Activated CD4-positive, alpha-beta T cell treated with anti-CD3 and anti-CD28 coated beads, Interleukin-2, amount 10 ng/mL, durations not matched to agents 7 days and 5 days (primary cell): ENCODE data around the gene EME1. TPM values are rescaled to one million over a fixed set of nuclear protein-coding genes. Genes with fewer than 3 reads are reported as not detected.
A peak's percentile ranks its signal among the peaks of the same experiment; 100 is the strongest.

Experiments
- CTCF ChIA-PET: fragments of 350-600 bp; sonication (Branson Sonifier 250); formaldehyde crosslinking; loops from one replicate; lab custom pipeline; 2021; ENCODE audit warnings: antibody characterized with exemption; lab: Charles Lee
- POLR2A ChIA-PET: fragments of 350-600 bp; sonication (Branson Sonifier 250); formaldehyde crosslinking; loops from one replicate; lab custom pipeline; 2021; ENCODE audit warnings: antibody characterized with exemption; lab: Charles Lee
- DNase-seq: peaks from one replicate; pipeline ENCODE4 v3.0.0-alpha.2; 2020
- H3K27ac Mint-ChIP-seq: one replicate; pipeline ENCODE4 v1.8.0; 2021; ENCODE audit warnings: mild to moderate bottlenecking, moderate library complexity, mixed read lengths
- H3K27me3 Mint-ChIP-seq: one replicate; pipeline ENCODE4 v1.8.0; 2021; ENCODE audit warnings: mixed read lengths
- H3K36me3 Mint-ChIP-seq: one replicate; pipeline ENCODE4 v1.8.0; 2021; ENCODE audit warnings: low read depth, mixed read lengths
- H3K4me1 Mint-ChIP-seq: one replicate; pipeline ENCODE4 v1.8.0; 2021; ENCODE audit warnings: mixed read lengths
- H3K4me3 Mint-ChIP-seq: one replicate; pipeline ENCODE4 v1.8.0; 2021; ENCODE audit warnings: mild to moderate bottlenecking, moderate library complexity, mixed read lengths
- H3K9me3 Mint-ChIP-seq: one replicate; pipeline ENCODE4 v1.8.0; 2021; ENCODE audit warnings: mixed read lengths
- total RNA-seq, 2 experiments: library from RNA; stranded (reverse); gene quantifications; one replicate each; pipeline ENCODE4 v1.2.3, GENCODE V29; 2021

The EME1 gene
- total RNA-seq, 2 experiments from 2014 or later: 19.9 to 21.8 TPM

DNA sequence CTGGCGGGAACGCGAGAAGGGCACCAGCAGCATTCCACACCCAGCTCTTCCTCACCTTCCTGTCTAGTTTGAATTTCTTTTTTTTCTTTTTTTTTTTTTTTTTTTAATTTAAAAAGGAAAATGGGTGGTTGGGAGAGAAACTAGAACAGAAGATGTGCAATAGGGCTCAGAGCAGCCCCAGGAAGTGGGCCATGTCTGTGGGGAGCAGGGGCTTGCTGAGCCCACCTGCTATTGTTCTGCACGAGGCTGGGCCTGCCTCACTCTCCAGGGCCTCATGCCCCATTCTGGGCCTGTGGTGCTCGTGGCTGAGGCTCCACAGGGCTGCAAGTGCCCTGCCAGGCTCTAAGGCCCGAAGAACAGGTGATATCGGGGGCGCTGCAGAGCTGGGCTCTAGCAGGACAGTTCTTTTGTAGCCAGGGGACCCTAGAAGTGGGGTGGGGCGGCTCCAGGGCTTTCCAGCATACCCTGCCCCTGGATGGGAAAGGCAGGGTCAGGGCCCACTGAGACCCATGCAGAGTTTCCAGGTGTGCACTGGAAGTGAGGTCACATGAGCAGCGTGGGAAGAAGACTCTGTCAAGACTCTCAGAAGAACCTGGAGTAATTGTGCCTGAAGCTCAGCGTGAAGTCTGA is 12.4 kb upstream of the EME1 start:
- no peak for DNase-seq
- peaks cover 8% of the 10 kb centered on the region for H3K4me1 Mint-ChIP-seq
- no peak overlapping the region for H3K27ac Mint-ChIP-seq
- H3K36me3 Mint-ChIP-seq: peaks cover 10% of the 10 kb centered on the region
- H3K4me3 Mint-ChIP-seq: no peak overlapping the region
- no peaks in the 10 kb centered on the region for H3K27me3 Mint-ChIP-seq
- ChIA-PET POLR2A (no interaction called here), CTCF (interaction anchor here (1.2 to 3.9 kb wide), 7 partner anchors 9 to 163 kb away, joined by 3 to 34 read pairs (median 9); partner anchors contain the start of genes EME1, LRRC59, MRPL27 and XYLT2)
- no peaks in the 10 kb centered on the region for H3K9me3 Mint-ChIP-seq

DNA sequence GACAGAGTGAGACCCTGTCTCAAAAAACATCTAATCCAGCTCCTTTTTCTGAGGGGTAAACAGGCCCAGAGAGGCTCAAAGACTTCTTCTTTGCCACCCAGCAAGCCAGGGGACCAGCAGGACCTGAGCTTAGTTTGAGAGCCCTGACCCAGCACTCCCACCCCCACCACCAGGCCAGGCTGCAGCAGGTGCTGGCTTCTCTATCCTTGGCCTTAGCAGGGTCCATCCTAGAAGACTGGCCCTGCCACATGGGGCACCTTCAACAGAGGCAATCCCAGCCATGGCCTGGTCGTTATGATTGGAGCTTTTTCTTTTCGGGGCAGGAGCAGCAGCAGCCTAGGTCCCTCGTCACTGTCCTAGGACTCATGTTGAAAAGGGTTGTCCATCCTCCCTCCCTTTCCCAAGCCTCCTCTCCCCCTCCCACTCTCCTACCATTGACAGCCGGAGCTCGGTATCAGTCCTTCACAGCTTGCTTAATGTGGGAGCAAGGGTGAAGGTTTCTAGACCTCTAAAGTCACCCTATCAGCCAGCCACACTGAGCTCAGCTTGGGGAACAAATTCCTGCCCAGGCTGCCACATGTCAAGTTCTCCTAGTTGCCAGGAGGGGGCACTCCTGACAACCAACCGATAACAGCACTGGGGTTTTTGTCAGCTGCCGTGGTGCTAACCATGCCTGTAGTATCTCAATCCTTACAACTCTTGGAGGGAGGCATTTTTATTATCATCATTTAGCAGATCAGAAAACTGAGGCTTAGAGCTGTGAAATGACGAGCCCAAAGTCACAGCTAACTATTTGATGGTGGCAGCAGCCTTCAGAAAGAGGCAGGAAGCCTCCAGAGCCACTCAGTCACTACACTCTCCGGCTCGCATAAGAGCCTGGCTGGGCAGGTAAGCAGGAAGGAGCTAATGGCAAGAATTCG is 11.2 kb upstream of the EME1 start:
- H3K36me3 Mint-ChIP-seq: peaks cover 12% of the 10 kb centered on the region
- peak overlapping the region; percentile 61 for H3K27ac Mint-ChIP-seq
- peaks cover 8% of the 10 kb centered on the region for H3K4me1 Mint-ChIP-seq
- H3K27me3 Mint-ChIP-seq: no peaks in the 10 kb centered on the region
- CTCF ChIA-PET: interaction anchor here (0.5 to 3.9 kb wide), 20 partner anchors 9 to 755 kb away, joined by 3 to 34 read pairs (median 3); partner anchors contain the start of genes EME1, LRRC59, MRPL27 and WFIKKN2
- POLR2A ChIA-PET: no interaction called here
- peak; percentile 70 for DNase-seq
- no peak overlapping the region for H3K4me3 Mint-ChIP-seq
- H3K9me3 Mint-ChIP-seq: no peaks in the 10 kb centered on the region

DNA sequence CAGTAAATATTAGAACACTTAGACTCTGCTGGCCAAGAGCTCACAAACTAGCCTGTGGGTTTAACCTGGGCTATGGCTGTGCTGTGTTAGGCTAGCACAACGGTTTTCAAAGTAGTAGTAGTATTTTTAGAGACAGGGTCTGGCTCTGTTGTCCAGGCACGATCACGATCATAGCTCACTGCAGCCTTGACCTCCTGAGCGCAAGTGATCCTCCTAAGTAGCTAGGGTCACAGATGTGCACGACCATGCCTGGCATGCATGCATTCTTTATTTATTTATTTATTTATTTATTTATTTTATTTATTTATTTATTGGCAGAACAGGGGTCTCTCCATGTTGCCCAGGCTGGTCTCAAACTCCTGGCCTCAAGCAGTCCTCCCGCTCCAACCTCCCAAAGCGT is 10.4 kb upstream of the EME1 start:
- Mint-ChIP-seq H3K27ac (peak overlapping the region; percentile 61), H3K9me3 (no peaks in the 10 kb centered on the region), H3K4me1 (peaks cover 8% of the 10 kb centered on the region), H3K36me3 (peaks cover 16% of the 10 kb centered on the region), H3K4me3 (no peak overlapping the region), H3K27me3 (no peaks in the 10 kb centered on the region)
- no peak for DNase-seq
- ChIA-PET CTCF (interaction anchor here (0.5 to 3.9 kb wide), 15 partner anchors 8 to 756 kb away, joined by 3 to 34 read pairs (median 3); partner anchors contain the start of genes EME1, LRRC59, MRPL27 and XYLT2), POLR2A (no interaction called here)

DNA sequence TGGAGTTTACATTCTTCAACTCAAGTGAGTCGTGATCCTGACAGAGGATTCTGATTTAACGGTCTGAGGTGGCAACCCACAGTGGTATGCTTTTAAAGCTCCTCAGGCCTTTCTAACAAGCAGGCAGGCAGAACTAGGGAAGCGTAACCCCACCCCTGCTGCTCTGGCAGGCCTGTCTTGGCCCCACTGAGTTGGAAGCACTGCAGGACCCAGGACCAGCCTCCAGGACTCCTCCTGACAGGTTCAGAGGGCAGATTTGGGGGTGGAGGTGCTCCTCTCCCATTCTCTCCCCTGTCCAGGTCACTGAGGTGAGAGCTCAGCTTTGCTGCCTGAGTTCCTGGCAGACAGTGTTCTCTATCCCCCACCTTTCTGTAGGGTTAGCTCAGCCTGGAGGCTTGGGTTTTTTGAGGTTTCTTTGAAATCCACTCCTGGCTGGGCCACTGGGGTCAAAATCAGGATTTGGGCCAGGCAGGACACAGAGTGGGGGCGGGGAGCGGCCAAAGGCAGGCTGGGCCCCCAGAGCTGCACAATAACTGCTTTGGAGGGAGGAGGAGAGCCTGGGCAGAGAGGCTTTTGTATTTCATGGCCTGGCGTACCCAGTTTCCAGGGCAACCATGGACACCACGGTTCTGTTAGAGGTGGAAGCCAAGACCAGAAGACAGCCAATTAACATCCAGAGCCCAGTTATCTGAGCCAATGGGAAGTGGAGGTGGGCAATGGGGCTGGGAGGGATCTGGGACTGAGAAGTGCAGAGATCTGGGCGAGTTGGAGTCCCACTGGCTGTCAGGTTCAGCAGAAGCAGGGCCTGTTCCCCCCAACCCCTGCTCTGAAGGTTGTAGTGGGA is 9.6 kb upstream of the EME1 start:
- peaks cover 16% of the 10 kb centered on the region for H3K36me3 Mint-ChIP-seq
- H3K9me3 Mint-ChIP-seq: no peaks in the 10 kb centered on the region
- no peak for DNase-seq
- ChIA-PET CTCF (interaction anchor here (0.5 to 3.9 kb wide), 6 partner anchors 16 to 831 kb away, joined by 3 to 34 read pairs (median 4); partner anchors contain the start of genes LRRC59 and XYLT2), POLR2A (no interaction called here)
- peak overlapping the region; percentile 15 for H3K27ac Mint-ChIP-seq
- no peak overlapping the region for H3K4me3 Mint-ChIP-seq
- no peaks in the 10 kb centered on the region for H3K27me3 Mint-ChIP-seq
- H3K4me1 Mint-ChIP-seq: peaks cover 8% of the 10 kb centered on the region

DNA sequence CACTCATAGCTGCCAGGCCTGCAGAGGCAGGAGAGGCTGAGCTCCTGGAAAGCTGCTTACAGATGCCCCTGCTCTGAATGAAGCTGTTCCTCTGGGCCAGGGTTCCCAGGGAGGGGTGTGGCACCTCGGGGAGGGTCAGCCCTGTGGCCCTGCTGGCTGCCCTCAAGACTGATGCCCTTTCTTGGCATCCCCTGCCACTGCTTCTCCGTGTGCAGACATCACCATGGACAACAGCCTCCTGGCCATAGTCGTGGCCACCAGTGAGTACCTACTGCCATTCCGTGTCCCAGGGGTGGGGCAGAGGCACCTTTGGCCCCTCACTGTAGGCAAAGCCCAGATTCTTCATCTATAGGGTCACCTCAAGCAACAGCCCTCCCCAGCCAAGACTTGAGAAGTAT is 9.0 kb upstream of the EME1 start:
- Mint-ChIP-seq H3K27ac (peak overlapping the region; percentile 15), H3K36me3 (peaks cover 20% of the 10 kb centered on the region), H3K4me3 (no peak overlapping the region), H3K27me3 (no peaks in the 10 kb centered on the region), H3K9me3 (no peaks in the 10 kb centered on the region), H3K4me1 (peaks cover 8% of the 10 kb centered on the region)
- CTCF ChIA-PET: interaction anchor here (1.4 to 3.9 kb wide), 2 partner anchors 16 to 33 kb away, joined by 4 to 34 read pairs; partner anchors contain the start of gene LRRC59
- DNase-seq: no peak
- POLR2A ChIA-PET: no interaction called here

DNA sequence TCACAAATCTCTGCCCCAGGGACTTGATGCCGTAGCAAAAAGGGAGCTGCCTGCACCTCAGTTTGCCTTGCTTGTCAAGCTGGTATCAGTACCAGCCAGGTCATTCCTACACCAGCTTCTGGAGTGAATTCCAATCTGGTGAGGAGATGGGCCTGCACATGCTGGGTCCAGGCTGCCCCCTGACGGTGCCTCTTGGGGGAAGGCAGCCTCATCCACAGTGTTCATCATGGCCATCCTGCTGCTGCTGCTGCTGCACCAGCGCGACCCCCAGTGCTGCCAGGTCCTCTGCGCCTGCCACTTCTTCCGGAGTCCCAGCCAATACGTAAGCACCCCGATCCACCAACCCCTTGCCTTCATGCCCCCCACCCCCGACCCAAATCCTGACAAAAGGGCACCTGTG is 8.3 kb upstream of the EME1 start:
- ChIA-PET POLR2A (no interaction called here), CTCF (interaction anchor here (1.7 kb wide), 1 partner anchor 33 kb away, joined by 5 read pairs; the partner anchor contains the start of gene LRRC59)
- Mint-ChIP-seq H3K9me3 (no peaks in the 10 kb centered on the region), H3K27me3 (no peaks in the 10 kb centered on the region), H3K4me3 (no peak overlapping the region), H3K27ac (no peak overlapping the region), H3K36me3 (peaks cover 26% of the 10 kb centered on the region), H3K4me1 (peaks cover 8% of the 10 kb centered on the region)
- DNase-seq: no peak

DNA sequence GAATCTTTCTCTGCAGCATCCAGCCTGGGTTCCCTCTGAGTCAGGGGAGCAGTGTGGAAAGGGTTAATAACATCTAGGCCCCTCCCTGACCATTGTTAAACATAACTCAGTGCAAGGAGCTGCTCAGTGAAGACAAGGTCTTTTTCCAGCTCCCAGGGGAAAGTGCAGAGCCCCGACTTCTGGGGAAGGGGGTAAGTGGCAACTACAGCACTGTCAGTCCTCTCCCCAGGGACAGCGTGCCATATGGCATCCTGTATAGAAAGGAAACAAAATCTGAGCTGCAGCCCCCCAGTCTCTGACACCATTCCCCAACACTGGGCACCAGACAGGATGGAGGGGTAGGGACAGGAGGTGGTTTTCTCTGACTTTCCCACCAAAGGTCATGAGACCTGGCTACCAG is 7.9 kb upstream of the EME1 start:
- H3K4me3 Mint-ChIP-seq: no peak overlapping the region
- no peak for DNase-seq
- ChIA-PET CTCF (interaction anchor here (1.7 kb wide), 1 partner anchor 32 kb away, joined by 5 read pairs; the partner anchor contains the start of gene LRRC59), POLR2A (no interaction called here)
- H3K27me3 Mint-ChIP-seq: no peaks in the 10 kb centered on the region
- peaks cover 8% of the 10 kb centered on the region for H3K4me1 Mint-ChIP-seq
- H3K9me3 Mint-ChIP-seq: no peaks in the 10 kb centered on the region
- H3K36me3 Mint-ChIP-seq: peaks cover 30% of the 10 kb centered on the region
- H3K27ac Mint-ChIP-seq: no peak overlapping the region

DNA sequence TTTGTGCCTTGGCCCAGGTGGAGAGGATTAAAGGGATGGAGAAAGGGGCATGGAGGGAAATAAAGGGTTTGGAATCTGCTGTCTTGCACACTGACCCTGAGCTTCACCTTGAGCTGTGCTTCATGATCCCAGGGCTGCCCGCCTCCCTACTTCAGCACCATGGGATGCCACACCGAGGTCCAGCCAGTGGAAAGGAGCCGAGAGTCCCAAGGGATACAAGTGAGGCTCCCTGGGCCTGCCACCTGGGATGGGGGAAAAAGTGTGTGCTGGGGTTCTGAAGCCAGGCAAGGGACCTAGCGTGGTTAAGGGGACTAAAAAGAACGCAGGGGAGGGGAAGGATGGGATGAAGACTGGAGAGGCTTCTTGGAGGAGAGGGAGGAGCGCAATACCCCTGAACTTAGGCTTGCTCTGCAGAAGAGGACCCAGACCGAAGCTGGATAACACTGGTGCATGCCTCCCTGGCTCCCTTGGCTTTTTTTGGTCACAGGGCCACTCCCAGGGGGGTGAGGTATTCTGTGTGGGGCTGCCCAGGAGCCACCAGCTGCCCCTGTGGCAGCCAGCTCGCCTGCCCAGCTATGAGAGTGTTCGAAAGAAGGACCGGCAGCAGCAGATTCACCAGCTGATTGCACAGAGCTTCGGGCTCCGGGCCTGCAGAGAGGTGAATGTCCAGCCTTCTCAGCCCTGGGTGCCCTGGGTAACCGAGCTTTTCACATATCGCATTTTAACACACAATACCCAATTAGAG is 7.2 kb upstream of the EME1 start:
- Mint-ChIP-seq H3K36me3 (peaks cover 34% of the 10 kb centered on the region), H3K9me3 (no peaks in the 10 kb centered on the region), H3K27me3 (no peaks in the 10 kb centered on the region), H3K27ac (no peak overlapping the region), H3K4me1 (peaks cover 12% of the 10 kb centered on the region), H3K4me3 (no peak overlapping the region)
- no peak for DNase-seq
- CTCF ChIA-PET: interaction anchor here (1.7 kb wide), 1 partner anchor 32 kb away, joined by 5 read pairs; the partner anchor contains the start of gene LRRC59
- POLR2A ChIA-PET: no interaction called here

DNA sequence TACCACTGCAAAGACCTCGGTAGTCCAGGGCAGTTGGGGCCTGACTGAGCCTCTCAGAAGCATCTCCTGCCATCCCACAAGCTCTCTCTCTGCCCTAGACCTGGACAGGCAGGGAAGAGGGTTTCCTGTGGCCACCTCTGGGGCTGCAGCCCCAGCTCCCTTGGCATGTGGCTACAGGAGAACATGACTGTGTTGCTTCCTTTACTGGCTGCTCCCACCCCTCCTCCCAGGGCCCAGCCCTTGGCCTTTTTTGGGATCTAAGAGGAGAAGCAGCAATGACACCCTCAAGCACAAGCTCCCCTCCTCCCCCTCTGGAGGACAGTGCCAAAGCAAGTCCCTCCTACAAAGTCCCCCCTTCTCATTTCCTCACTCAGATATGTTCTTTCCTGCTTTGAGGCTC is 5.6 kb upstream of the EME1 start:
- ChIA-PET POLR2A (interaction anchor here (0.7 kb wide), 1 partner anchor 23 kb away, joined by 3 read pairs; no protein-coding TSS in a partner anchor), CTCF (no interaction called here)
- Mint-ChIP-seq H3K4me3 (no peak overlapping the region), H3K27me3 (no peaks in the 10 kb centered on the region), H3K4me1 (peaks cover 18% of the 10 kb centered on the region), H3K36me3 (peaks cover 42% of the 10 kb centered on the region), H3K9me3 (no peaks in the 10 kb centered on the region), H3K27ac (no peak overlapping the region)
- no peak for DNase-seq

DNA sequence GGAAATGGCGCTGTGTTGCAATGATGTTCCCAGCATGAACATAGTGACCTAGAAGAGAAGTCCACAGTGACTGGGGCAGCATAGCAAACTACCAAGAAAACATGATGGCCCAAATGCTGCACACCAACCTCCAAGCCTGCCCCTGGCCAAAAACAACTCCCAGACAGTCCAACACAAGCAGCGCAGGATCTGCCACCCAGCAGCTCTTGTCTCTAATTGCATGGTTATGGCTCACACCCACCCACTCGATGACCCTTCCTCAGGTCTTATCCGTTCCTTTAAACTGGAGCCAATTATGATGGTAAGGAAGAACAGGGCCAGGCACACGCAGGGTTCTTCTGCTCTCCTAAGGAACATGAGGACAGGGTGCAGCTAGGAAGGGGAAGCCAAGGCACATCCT is 3.0 kb upstream of the EME1 start:
- CTCF ChIA-PET: interaction anchor here (0.5 to 2.8 kb wide), 3 partner anchors 8 to 152 kb away, joined by 3 to 17 read pairs (median 4); no protein-coding TSS in a partner anchor
- peaks cover 29% of the 10 kb centered on the region for H3K4me1 Mint-ChIP-seq
- no peaks in the 10 kb centered on the region for H3K27me3 Mint-ChIP-seq
- H3K27ac Mint-ChIP-seq: no peak overlapping the region
- H3K36me3 Mint-ChIP-seq: peaks cover 54% of the 10 kb centered on the region
- H3K4me3 Mint-ChIP-seq: no peak overlapping the region
- POLR2A ChIA-PET: no interaction called here
- DNase-seq: no peak
- H3K9me3 Mint-ChIP-seq: no peaks in the 10 kb centered on the region

DNA sequence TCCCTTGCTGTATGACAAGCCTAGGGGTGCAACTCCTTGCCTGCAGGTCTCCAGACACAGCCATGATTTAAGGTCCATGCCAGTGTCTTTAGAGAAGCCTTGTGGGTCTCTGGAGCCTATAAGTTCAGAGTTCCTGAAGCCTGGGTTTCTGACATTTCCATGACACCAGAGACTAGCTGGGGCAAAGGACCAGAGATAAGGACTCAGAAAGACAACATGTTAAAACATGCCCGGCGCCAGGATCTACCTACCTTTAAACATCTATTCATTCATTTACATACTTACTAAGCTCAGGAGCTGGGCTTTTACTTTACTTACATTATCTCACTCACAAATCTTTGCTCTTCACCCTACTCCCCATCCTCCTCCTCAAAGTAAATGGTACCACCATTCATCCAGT is 1.5 kb upstream of the EME1 start:
- Mint-ChIP-seq H3K9me3 (no peaks in the 10 kb centered on the region), H3K4me3 (peak overlapping the region; percentile 96), H3K4me1 (peaks cover 29% of the 10 kb centered on the region), H3K36me3 (peaks cover 55% of the 10 kb centered on the region), H3K27ac (peak overlapping the region; percentile 100), H3K27me3 (no peaks in the 10 kb centered on the region)
- CTCF ChIA-PET: interaction anchor here (0.9 to 2.8 kb wide), 4 partner anchors 10 to 181 kb away, joined by 3 to 17 read pairs (median 6); partner anchors contain the start of gene LRRC59
- no peak for DNase-seq
- POLR2A ChIA-PET: no interaction called here
